ENCODE data around the gene CFAP61. TPM values are rescaled to one million over a fixed set of nuclear protein-coding genes. Genes with fewer than 3 reads are reported as not detected.

CFAP61 gene
- total RNA-seq, 1 experiment from 2014 or later, result 0.61 TPM

- no peak overlapping the region for H3K27ac Mint-ChIP-seq
- no peak overlapping the region for H3K4me3 Mint-ChIP-seq
- TF ChIP-seq ZNF671 (CRISPR knock-in tag; IDR thresholded peaks at IDR 0.05), result no peak
- TF ChIP-seq ATF2 (CRISPR knock-in tag; IDR thresholded peaks at IDR 0.05; ENCODE audit: borderline replicate concordance, low read depth), result no peak
- no peak for TF ChIP-seq CREM (CRISPR knock-in tag; IDR thresholded peaks at IDR 0.05)
- no peak for TF ChIP-seq NFYB (CRISPR knock-in tag; conservative IDR thresholded peaks at IDR 0.05; ENCODE audit: low read depth)
- no peak for TF ChIP-seq ETV6 (CRISPR knock-in tag; IDR thresholded peaks at IDR 0.05)
- no peak for TF ChIP-seq ZMAT4 (CRISPR knock-in tag; IDR thresholded peaks at IDR 0.05)
- TF ChIP-seq NFE2L1 (CRISPR knock-in tag; IDR thresholded peaks at IDR 0.05), result no peak
- TF ChIP-seq NR3C1 (CRISPR knock-in tag; conservative IDR thresholded peaks at IDR 0.05; ENCODE audit: low read depth), result no peak
- TF ChIP-seq HMGA2 (CRISPR knock-in tag; IDR thresholded peaks at IDR 0.05), result no peak
- no peak for TF ChIP-seq MAX (CRISPR knock-in tag; IDR thresholded peaks at IDR 0.05)
- no peak for TF ChIP-seq ZNF263 (CRISPR knock-in tag; IDR thresholded peaks at IDR 0.05; ENCODE audit: low read depth)
- TF ChIP-seq ZNF281 (CRISPR knock-in tag; IDR thresholded peaks at IDR 0.05), result no peak
- TF ChIP-seq PREB (CRISPR knock-in tag; IDR thresholded peaks at IDR 0.05; ENCODE audit: borderline replicate concordance), result no peak
- no peak for TF ChIP-seq ZNF317 (CRISPR knock-in tag; IDR thresholded peaks at IDR 0.05; ENCODE audit: borderline replicate concordance, low read depth)
- TF ChIP-seq JUN (CRISPR knock-in tag; IDR thresholded peaks at IDR 0.05), result no peak
- TF ChIP-seq ZNF423 (CRISPR knock-in tag; IDR thresholded peaks at IDR 0.05), result no peak
- TF ChIP-seq ZNF416 (CRISPR knock-in tag; IDR thresholded peaks at IDR 0.05), result no peak
- ATAC-seq, result peak; percentile 47
- no peak for DNase-seq (ENCODE audit: low spot score)
- CTCF ChIA-PET, result interaction anchor here (0.6 kb wide), 1 partner anchor 530 kb away, joined by 3 read pairs; no protein-coding TSS in a partner anchor
- POLR2A ChIA-PET, result no interaction called here
- H3K4me1 Mint-ChIP-seq, result 0 out of 2 replicates have a peak, but pooled peaks cover 3% of the 10 kb centered on the region
- peaks cover 10% of the 10 kb centered on the region for H3K9me3 Mint-ChIP-seq
- no peaks in the 10 kb centered on the region for H3K36me3 Mint-ChIP-seq
- H3K27me3 Mint-ChIP-seq (ENCODE audit: low read depth), result no peaks in the 10 kb centered on the region
Measured at GRCh38 chr20:20160520-20160919, 108.2 kb downstream of the CFAP61 start.

- H3K36me3 Mint-ChIP-seq, result no peaks in the 10 kb centered on the region
- peaks cover 10% of the 10 kb centered on the region for H3K9me3 Mint-ChIP-seq
- H3K4me3 Mint-ChIP-seq, result no peak overlapping the region
- no peak for TF ChIP-seq HMGXB4 (CRISPR knock-in tag; IDR thresholded peaks at IDR 0.05)
- TF ChIP-seq RELA (CRISPR knock-in tag; IDR thresholded peaks at IDR 0.05; ENCODE audit: borderline replicate concordance), result no peak
- no peak for TF ChIP-seq ZBTB21 (CRISPR knock-in tag; IDR thresholded peaks at IDR 0.05; ENCODE audit: borderline replicate concordance)
- TF ChIP-seq OVOL2 (CRISPR knock-in tag; IDR thresholded peaks at IDR 0.05; ENCODE audit: borderline replicate concordance), result no peak
- TF ChIP-seq FOXP4 (CRISPR knock-in tag; IDR thresholded peaks at IDR 0.05), result no peak
- TF ChIP-seq GRHL2 (CRISPR knock-in tag; IDR thresholded peaks at IDR 0.05; ENCODE audit: insufficient replicate concordance, severe bottlenecking), result no peak
- TF ChIP-seq ZNF121 (CRISPR knock-in tag; IDR thresholded peaks at IDR 0.05), result no peak
- H3K4me1 Mint-ChIP-seq, result 0 out of 2 replicates have a peak, but pooled peaks cover 3% of the 10 kb centered on the region
- DNase-seq (ENCODE audit: low spot score), result no peak
- CTCF ChIA-PET, result no interaction called here
- no peaks in the 10 kb centered on the region for H3K27me3 Mint-ChIP-seq (ENCODE audit: low read depth)
- POLR2A ChIA-PET, result no interaction called here
- no peak overlapping the region for H3K27ac Mint-ChIP-seq
- ATAC-seq, result no peak
Measured at GRCh38 chr20:20161611-20162010, 109.3 kb downstream of the CFAP61 start.
